GM21528 (cell line): ENCODE results near the gene CD22.
"Not testable (repeated sequence)": the region's sequence is repeated elsewhere in the genome, so short reads cannot be mapped to it uniquely, and the experiment has no call there.

Experiments used
- ATAC-seq: cut with Tn5 transposase; IDR thresholded peaks from one replicate; pipeline ENCODE4 v1.9.1; 2021; ENCODE audit warnings: mild to moderate bottlenecking, moderate library complexity; ENCODE audit not compliant: unreplicated experiment, low FRiP score

CD22 gene

DNA sequence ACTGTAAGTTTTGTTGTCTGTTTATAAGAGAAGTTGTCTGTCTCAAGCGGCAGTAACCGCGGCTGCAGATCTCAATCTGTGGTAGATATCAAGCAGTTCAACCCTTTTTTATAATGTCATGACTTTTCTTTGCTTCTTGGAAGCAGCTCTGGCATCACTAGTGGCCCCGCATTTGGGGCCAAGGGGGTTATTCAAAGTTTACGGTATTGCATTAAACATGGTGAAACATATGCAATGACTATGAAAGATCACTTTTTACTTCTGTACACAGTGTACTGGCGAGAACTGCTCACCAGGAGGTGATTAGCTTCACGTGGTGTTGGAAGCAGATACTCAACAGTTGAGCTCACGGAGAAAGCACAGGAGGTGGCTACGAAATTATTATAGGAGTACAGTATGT, 24.6 kb downstream of the CD22 start:
- ATAC-seq, result no peak

DNA sequence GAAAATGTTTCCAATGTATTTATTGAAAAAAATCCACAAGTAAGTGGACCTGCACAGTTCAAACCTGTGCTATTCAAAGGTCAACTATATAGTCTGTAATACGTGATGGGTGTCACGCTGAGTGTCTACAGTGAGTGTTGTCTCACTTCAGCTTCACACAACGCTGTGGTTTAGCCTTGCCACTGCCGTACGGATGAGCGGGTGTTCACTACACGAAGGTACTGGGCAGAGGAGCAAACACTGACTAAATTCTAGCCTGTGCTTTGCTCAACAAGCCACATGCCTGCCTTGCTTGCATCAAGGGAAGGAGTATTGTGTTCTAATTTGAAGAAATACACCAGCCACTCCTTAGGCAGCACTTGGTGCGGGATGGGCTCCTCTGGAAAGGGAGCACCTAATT, 25.9 kb downstream of the CD22 start:
- no peak for ATAC-seq

DNA sequence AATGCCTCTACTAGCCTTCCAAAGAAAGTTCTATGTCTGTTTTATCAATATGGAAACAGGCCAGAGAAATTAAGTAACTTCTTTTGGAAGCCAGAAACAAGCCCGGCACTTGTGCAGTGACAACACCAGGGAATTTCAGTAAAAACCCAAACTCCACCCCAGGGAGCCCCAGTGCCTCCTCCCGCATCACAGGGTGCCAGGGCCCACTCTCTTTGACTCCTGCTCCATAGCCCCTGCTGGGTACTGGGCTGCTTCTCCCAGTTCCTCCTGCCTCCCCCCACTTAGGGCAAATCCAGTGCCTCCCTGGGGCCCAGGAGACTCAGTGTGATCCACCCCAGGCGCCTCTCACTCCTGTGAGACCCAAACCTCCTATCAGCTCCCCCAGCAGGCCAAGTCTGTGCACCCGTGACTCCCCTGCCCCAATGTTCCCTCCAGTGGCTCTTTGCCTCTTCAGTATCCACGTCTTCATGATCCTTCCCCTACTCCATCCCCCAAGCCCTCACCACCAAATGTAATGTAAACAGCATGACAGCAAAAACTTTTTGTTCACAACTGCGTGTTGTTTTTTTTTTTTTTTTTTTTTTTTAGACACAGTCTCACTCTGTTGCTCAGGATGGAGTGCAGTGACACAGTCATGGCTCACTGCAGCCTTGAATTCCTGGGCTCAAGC, 26.9 kb downstream of the CD22 start:
- ATAC-seq, result no peak

DNA sequence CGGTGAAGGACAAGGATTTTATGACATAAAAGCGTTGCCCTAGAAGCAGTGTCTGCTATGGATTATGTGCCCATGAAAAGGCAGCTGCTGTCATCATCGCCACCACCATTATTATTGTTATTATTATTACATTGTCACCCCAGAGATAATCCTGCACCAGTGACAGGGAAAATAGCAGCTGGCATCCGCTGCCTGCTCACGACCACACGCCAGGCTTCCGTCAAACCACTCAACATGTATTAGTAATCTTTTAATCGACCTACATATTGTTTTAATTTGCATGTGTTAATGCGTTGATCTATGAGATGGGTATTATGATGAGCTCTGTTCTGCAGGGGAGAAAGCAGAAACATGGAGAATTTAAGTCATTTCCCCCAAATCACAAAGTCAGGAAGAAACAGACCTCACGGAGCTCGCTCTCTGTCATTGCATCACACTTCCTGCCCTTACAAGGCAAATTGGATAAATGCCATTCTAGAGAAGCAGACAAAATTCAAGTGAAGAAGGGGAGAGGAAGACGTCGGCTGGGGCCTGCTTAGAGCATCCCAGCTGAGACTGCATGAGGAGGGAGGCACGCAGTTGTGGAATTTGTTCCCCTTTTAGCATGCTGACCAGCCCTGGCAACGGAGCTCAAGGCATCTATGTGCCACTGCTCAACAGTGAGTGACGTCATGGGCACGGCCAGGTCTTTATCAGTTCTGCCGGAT, 29.0 kb downstream of the CD22 start, which contains the start of gene FFAR3:
Gene FFAR3, plus strand, starts transcription at position 594 of the 707 bp plus-strand sequence. CDS start 431 bp downstream, outside the sequence.
- ATAC-seq, result no peak

DNA sequence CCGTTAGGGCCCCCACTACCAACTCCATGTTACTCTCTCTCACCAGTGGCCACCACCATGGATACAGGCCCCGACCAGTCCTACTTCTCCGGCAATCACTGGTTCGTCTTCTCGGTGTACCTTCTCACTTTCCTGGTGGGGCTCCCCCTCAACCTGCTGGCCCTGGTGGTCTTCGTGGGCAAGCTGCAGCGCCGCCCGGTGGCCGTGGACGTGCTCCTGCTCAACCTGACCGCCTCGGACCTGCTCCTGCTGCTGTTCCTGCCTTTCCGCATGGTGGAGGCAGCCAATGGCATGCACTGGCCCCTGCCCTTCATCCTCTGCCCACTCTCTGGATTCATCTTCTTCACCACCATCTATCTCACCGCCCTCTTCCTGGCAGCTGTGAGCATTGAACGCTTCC, 29.8 kb downstream of the CD22 start:
- ATAC-seq, result not testable (repeated sequence)

DNA sequence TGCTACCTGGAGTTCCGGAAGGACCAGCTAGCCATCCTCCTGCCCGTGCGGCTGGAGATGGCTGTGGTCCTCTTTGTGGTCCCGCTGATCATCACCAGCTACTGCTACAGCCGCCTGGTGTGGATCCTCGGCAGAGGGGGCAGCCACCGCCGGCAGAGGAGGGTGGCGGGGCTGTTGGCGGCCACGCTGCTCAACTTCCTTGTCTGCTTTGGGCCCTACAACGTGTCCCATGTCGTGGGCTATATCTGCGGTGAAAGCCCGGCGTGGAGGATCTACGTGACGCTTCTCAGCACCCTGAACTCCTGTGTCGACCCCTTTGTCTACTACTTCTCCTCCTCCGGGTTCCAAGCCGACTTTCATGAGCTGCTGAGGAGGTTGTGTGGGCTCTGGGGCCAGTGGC, 30.4 kb downstream of the CD22 start:
- ATAC-seq, result not testable (repeated sequence)

DNA sequence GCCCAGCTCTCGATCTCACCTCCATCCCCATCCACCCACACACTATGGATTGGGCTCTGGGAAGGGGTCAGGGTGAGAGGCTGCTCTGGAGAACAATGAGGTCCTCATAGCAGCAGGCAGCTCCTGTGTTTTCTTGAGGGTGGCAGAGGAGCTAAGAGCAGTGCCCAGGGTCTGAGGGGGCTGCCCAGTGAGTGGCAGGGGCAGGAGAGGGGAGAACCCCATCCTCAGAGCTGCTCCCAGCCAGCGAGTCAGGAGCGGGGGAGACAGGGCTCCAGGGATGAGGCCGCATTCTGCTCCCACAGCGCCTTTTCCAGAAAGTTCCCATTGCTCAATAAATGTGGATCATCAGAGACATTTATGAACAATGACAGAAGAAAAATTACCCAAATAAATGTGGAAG, 31.1 kb downstream of the CD22 start:
- ATAC-seq, result not testable (repeated sequence)

DNA sequence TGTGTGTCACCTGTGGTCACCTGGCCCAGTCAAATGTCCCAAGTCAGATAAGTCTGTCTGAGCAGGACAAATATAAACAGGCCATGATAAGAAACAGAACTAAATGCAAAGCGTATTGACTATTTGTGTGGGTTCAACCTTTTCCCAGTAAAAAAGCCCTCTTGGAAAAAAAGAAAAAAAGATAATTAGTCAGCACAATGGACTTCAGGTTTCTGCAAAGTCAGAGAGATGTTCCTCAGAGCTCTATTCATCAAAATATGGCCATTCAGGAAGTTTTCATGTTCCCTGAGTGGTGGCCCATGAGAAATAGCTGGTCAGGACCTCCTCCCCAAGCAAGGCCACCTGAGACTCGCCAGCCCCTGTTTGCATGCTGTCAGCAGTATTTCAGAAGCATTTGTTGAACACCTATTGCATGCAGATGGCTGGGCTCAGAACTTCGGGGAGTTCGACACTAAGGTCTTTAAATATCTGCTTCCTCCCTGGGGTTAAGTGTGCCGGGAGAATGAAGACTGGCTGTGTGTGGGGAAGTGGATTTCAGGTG, 32.0 kb downstream of the CD22 start:
- no peak for ATAC-seq

DNA sequence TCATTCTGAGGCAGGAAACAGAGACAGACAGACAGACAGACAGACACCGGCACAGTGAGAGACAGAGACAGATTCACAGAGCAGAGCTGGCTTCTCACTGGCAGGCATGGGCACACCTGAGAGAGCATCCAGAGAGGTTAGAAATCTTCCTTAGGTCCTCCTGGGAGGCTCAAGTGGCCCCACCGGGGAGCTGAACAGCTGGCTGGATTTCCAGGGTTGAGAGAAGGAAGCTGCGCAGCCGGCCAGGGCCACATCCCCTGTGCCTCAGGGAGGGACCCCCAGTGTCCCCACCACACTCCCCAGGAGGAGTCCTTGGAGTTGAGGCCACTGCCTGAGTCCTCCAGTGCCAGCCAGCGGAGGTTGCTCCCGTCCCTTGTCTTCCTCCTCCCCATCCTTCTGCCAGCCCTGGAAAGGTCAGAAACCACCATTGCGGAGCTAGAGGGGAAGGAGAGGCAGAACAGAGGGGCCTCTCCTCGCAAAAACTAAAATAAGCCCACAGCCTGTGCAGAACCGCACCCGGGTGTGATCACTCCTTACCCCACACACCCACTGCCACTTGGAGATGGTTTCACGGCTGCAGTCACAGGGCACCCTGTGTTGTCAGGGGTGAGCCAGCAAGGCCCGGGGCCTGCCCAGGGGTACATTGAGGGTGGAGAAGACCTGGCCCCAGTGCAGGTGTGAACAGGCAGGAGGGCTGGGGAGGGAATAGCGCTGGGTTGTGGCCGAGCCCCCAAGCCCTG, 33.4 kb downstream of the CD22 start:
- no peak for ATAC-seq

DNA sequence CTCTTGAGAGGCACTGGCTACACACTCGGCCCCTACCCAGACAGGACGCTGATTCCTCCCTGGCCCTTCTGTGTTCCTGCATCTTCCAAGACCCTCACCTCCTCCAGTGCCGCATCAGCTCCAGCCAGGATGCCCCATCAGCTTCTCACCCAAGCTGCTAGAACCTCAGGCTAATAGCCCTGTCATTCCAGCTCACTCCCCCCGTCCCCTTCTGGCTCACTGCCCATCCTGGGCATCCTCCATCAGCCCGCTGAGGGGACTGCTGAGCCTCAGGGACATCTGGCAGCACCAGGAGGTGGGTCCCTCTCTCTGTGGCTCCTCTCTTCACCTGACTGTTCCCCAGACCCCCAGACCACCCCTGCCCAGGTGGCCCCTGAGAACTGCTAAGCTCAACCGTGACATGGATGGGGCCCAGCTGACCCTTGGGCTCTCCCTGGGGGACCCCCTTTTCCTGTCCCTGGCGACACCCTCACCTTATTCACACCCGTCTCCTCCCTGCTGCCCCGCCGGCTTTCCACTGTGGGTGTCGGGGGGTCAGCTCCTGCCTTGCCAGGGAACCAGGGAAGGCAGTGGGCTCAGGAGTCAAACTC, 34.1 kb downstream of the CD22 start:
- no peak for ATAC-seq

DNA sequence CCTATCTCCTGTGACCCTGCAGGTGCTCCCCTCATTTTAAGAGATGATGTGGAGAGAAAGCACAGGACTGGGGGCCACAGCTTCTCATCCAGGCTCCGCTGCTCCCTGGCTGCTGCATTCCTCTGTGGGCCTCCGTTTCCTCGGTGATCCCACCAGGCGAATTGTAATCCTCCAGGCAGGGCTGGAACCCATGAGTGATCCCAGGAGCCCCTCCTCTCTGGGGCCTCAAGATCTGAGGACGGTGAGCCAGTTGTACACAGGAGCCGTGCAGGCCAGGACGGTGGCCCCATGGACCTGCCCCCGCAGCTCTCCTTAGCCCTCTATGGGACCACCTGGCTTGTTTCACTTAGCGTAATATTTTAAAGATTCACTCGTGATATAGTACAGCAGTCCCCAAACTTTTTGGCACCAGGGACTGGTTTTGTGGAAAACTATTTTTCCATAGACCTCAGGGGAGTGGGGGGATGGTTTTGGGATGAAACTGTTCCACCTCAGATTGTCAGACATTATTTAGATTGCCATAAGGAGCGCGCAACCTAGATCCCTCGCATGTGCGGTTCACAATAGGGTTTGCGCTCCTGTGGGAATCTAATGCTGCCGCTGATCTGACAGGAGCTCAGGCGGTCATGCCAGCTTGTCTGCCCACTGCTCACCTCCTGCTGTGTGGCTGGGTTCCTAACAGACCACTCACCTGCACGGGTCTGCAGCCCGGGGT, 34.9 kb downstream of the CD22 start:
- ATAC-seq, result no peak

DNA sequence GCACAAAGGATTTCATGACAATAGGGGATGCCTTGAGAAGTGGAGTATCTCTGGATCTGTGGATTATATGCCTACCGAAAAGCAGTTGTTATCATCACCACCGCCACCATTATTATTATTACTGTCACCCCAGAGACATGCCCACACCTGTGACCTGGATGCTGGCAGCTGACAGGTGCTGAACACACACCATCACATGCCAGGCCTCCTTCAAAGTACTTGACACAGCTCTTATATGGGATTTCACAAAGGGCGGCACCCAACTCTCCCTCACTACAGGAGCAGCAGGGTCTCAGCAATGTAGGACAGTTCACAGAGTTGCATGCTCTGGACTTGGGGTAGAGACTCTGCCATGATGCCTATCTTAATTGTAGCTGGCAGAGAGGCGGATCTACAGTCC, 36.3 kb downstream of the CD22 start:
- ATAC-seq, result no peak

DNA sequence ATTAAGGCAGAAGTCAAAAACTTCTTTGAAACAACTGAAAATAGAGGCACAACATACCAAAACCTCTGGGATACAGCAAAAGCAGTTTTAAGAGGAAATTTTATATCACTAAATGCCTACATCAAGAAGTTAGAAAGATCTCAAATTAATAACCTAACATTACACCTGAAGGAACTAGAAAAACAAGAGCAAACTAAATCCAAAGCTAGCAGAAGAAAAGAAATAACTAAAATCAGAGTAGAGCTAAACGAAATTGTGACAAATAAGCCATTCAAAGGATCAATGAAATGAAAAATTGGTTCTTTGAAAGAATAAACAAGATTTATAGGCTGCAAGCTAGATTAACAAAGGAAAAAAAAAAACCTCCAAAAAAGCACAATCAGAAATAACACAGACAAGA, 39.4 kb downstream of the CD22 start:
- no peak for ATAC-seq

DNA sequence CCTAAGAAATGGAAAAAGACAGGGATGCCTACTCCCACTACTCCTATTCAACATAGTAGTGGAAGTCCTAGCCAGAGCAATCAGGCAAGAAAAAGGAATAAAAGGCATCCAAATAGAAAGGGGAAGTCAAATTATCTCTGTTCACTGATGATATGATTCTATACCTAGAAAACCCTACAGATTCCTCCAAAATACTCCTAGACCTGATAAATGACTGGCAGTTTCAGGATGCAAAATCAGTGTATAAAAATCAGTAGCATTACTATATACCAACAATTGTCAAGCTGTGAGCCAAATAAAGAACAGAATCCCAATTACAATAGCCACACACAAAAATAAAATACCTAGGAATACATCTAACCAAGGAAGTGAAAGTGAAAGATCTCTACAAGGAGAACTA, 40.5 kb downstream of the CD22 start:
- ATAC-seq, result no peak

DNA sequence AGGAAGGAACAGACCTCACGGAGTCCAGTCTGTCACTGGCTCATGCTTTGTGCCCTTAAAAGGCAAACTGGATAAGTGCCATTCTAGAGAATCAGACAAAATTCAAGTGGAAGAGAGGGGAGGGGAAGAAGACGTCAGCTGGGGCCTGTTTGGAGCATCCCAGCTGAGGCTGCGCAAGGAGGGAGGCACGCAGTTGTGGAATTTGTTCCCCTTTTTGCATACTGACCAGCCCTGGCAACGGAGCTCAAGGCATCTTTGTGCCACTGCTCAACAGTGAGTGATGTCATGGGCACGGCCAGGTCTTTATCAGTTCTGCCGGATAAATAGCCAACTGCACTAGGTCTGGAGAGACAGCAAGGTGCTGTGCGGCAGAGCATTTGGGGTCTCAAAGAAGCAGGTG, 41.7 kb downstream of the CD22 start, which contains the start of gene GPR42:
Gene GPR42, plus strand, starts transcription at position 347 of the 400 bp plus-strand sequence. CDS start 292 bp downstream, outside the sequence.
- ATAC-seq, result no peak

DNA sequence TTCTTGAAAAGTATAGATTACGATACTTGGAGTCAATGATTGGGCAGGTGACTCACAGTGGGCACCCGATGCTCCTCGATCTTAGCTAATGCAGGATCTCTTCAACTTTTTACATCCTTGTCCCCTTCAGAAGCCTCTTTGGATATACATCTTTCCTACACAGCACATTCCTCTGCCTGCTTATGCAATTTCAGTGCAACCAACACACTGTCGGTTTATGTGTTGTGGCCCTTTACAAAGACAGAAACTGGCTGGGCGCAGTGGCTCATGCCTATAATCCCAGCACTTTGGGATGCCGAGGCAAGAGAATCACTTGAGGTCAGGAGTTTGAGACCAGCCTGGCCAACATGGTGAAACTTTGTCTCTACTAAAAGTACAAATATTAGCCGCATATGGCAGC, 44.5 kb downstream of the CD22 start:
- no peak for ATAC-seq

DNA sequence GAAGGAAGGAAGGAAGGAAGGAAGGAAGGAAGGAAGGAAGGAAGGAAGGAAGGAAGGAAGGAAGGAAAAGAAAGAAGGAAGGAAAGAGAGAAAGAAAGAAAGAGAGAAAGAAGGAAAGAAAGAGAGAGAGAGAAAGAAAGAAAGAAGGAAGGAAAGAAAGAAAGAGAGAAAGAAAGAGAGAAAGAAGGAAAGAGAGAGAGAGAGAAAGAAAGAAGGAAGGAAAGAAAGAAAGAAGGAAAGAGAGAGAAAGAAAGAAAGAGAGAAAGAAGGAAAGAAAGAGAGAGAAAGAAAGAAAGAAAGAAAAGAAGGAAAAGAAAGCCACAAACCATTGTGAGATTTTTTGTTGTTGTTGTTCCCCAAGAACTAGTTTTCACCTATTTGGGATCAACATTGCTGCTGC, 45.0 kb downstream of the CD22 start:
- ATAC-seq, result not testable (repeated sequence)

DNA sequence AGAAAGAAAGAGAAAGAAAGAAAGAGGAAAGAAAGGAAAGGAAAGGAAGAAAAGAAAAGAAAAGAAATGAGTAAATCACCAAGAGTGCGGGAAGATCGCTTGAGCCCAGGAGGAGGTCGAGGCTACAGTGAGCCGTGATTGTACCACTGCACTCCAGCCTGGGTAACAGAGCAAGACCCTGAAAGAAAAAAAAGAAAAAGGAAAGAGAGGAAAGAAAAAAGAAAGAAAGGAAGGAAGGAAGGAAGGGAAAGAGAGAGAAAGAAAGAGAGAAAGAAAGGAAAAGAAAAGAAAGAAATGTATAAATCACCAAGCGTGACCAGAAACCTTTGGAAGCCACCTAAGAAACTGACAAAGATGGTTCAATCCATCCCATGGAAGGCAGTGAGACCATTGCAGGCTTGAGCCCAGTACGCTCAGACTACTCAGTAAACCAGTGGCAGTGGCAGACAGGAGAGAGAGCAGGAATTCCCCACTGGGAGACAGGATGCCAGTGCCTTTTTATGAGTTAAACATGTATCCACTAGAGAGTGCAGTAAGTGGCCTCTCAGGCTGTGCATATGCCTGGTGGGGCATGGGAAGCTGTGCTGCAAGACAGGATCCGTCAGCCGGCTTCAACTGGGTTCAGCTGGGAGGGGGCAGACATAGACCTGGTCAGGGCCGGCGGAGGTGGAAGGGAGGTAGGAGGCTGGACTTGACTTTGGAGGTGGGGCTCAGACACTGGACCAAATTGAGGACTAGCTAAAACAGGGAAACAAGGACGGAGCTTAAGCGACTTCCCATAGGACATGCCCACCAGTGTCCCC, 46.7 kb downstream of the CD22 start:
- no peak for ATAC-seq

DNA sequence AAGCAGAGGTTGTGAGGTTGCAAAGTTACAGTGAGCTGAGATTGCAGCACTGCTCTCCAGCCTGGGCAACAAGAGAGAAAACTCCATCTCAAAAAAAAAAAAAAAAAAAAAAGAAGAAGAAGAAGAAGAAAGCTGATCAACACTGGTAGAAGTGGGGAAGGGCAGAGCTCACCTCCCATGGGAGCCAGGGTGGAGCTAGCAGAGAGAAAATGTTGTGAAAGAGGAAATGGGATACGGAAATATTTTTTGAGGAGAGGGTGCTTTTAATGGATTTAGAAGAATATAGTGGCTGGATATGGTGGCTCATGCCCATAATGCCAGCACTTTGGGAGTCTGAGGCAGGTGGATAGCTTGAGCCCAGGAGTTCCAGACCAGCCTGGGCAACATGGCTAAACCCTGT, 48.7 kb downstream of the CD22 start:
- ATAC-seq, result no peak
